Cardiac muscle cell (in vitro differentiated cells and primary cell): ENCODE data around the gene HSFX4. TPM values are rescaled to one million over a fixed set of nuclear protein-coding genes. Genes with fewer than 3 reads are reported as not detected.
"Not testable (repeated sequence)": the region's sequence is repeated elsewhere in the genome, so short reads cannot be mapped to it uniquely, and the experiment has no call there.

Experiments used
- DNase-seq, 2 donors: peaks; one replicate each; pipeline versions ENCODE4 v3.0.0 to v3.0.0-alpha.2; 2010 to 2017; ENCODE audit warnings: low read depth in 1 of 2, low spot score in 1 of 2
- H3K27ac ChIP-seq: fragments of 200-600 bp; sonication (generic); 2 replicates; pipeline ENCODE4 v1.5.1; 2016
- H3K27me3 ChIP-seq: fragments of 200-600 bp; sonication (generic); 2 replicates; pipeline ENCODE4 v1.6.0; 2016; ENCODE audit warnings: control low read depth
- H3K36me3 ChIP-seq: fragments of 200-600 bp; sonication (generic); 2 replicates; pipeline ENCODE4 v1.5.1; 2016; ENCODE audit warnings: control low read depth
- H3K4me1 ChIP-seq: fragments of 200-600 bp; sonication (generic); 2 replicates; pipeline ENCODE4 v1.8.1; 2017; ENCODE audit warnings: low read depth, mild to moderate bottlenecking, mixed run types
- H3K4me3 ChIP-seq: fragments of 200-600 bp; sonication (generic); 2 replicates; pipeline ENCODE4 v1.5.1; 2016; ENCODE audit warnings: mild to moderate bottlenecking
- H3K9me3 ChIP-seq: fragments of 200-600 bp; sonication (generic); 2 replicates; pipeline ENCODE4 v1.5.1; 2017; ENCODE audit warnings: low read depth, mild to moderate bottlenecking, control low read depth
- polyA plus RNA-seq: library from polyadenylated mRNA; unstranded; fragments of >200 nt; fragmentation: Nextera tagmentation; extraction: Ambion mirVana; gene quantifications from 2 replicates; pipeline ENCODE4 v1.2.1, GENCODE V29; 2016
- total RNA-seq: library from RNA; depleted of rRNA; stranded (reverse); fragments of >200 nt; gene quantifications from 2 replicates; pipeline ENCODE4 v1.2.3, GENCODE V29; 2016
- TF ChIP-seq, protein P1 (sequence below): IDR thresholded peaks from 2 replicates; pipeline ENCODE4 v1.5.1; 2012; ENCODE audit warnings: low read depth, mild to moderate bottlenecking, low read length

The HSFX4 gene
- total and polyA plus RNA-seq, 2 experiments from 2014 or later, result not detected

DNA sequence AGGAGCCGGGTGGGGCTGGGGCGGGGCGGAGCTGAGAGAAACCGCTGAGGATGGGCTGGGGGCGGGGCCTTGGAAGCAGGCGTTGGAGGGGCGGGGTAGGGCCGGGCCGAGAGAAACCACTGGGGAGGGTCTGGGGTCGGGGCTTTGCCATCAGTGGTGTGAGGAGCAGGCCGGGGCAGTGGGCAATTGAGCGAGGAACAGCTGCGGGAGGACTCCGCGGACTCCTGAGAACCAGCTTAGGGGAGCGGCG, 10.2 kb downstream of the HSFX4 start:
- DNase-seq, result no peak
- Histone ChIP-seq H3K4me1 (no peaks in the 10 kb centered on the region), H3K9me3 (no peaks in the 10 kb centered on the region), H3K4me3 (peak overlapping the region; percentile 62), H3K36me3 (no peaks in the 10 kb centered on the region), H3K27ac (peak overlapping the region; percentile 97), H3K27me3 (no peaks in the 10 kb centered on the region)
- TF ChIP-seq, protein P1, sequence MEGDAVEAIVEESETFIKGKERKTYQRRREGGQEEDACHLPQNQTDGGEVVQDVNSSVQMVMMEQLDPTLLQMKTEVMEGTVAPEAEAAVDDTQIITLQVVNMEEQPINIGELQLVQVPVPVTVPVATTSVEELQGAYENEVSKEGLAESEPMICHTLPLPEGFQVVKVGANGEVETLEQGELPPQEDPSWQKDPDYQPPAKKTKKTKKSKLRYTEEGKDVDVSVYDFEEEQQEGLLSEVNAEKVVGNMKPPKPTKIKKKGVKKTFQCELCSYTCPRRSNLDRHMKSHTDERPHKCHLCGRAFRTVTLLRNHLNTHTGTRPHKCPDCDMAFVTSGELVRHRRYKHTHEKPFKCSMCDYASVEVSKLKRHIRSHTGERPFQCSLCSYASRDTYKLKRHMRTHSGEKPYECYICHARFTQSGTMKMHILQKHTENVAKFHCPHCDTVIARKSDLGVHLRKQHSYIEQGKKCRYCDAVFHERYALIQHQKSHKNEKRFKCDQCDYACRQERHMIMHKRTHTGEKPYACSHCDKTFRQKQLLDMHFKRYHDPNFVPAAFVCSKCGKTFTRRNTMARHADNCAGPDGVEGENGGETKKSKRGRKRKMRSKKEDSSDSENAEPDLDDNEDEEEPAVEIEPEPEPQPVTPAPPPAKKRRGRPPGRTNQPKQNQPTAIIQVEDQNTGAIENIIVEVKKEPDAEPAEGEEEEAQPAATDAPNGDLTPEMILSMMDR, result no peak

DNA sequence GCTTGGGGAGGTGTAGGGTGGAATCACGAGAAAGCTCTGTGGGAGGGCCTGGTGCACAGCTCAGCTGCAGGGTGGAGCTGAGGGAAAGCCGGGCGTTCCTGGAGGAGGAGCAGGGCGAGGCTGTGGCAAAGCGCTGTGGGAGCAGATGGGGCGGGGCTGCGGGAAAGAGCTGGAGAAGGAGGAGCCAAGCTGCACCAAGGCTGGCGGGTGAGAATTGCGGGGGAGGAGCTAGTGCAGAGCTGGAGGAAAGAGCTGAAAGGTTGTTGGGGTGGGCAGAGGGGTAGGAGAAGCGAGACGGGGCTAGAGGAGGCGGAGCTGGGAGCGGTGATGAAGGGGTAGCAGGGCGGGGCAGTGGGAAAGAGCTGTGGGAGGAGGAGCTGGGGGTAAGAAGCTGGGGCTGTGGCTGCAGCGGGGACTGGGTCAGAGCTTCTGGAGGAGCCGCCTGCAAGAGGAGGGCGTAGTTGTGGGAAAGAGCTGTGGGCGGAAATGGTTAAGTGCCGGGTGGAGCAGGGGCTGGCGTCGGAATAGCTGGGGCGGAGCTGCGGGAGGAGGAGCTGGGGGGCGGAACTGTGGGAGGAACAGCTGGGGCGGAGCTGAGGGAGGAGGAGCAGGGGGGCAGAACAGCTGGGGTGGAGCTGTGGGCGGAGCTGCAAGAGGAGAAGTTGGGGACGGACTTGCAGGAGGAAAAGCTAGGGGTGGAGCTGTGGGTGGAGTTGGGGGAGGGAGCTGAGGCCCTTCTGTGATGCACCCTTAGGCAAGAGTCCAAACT, 10.7 kb downstream of the HSFX4 start:
- Histone ChIP-seq H3K36me3 (no peaks in the 10 kb centered on the region), H3K27ac (peak overlapping the region; percentile 97)
- TF ChIP-seq, protein P1, result no peak

GRCh38 chrX:149940674-149941024, 11.3 kb downstream of the HSFX4 start:
- H3K27ac ChIP-seq, H3K36me3 ChIP-seq, H3K9me3 ChIP-seq, H3K4me1 ChIP-seq, H3K4me3 ChIP-seq, H3K27me3 ChIP-seq, DNase-seq: not testable (repeated sequence)
- TF ChIP-seq, protein P1, result peak; percentile 45

More for the DNA sequence above, 10.7 kb downstream of the HSFX4 start:
- peak; percentile 92 to 99 for DNase-seq
- Histone ChIP-seq H3K27me3 (no peaks in the 10 kb centered on the region), H3K4me3 (peak overlapping the region; percentile 62), H3K4me1 (no peaks in the 10 kb centered on the region), H3K9me3 (no peaks in the 10 kb centered on the region)

DNA sequence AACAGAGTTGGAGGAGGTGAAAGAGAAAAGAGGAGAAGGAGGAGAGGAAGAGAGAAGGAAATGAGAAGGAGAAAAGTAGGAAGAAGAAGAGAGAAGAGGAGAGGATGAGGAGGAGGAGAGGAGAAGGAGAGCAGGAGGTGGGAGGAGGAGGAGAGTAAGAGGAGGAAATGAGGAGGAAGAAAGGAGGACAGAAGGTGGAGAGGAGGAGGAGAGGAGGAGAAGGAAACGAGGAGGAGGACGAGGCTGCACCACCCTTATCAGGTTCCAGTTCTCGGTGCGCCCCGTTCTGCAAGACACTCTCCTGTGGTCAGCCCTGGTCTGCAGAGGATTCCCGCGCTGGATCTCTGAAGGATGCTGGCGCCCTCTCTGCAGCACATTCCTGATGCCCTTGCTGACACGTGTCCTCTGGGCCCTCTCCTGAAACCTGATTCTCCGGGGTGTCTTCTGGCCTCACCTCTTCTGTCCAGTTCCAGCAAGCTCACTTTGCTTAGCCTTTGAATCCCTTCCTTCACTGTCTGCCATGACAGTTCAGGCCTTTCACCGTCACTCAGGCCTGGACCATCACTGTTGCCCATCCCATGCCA, 15.8 kb downstream of the HSFX4 start:
- not testable (repeated sequence) for H3K27ac ChIP-seq, H3K9me3 ChIP-seq, H3K4me3 ChIP-seq, DNase-seq, H3K27me3 ChIP-seq, H3K4me1 ChIP-seq, H3K36me3 ChIP-seq

DNA sequence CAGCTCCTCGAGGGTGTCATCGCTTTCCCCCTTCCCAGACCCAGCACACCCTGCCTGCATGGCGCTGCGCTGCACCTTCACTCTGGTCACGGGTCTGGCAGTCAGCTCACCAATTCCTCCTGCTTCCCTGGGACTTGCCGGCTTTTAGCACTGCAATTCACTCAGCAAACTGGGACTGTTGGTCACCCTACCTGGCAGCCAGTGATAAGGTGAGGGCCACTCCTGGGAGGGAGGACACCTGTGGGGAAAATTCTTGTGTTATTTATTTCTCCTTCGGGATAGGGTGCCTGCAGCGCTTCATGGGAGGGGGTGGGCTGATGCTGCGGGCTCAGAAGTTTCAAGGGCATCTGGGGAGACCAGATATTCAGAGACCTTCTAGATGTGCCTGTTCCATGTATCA, 16.4 kb downstream of the HSFX4 start:
- H3K4me3 ChIP-seq, H3K4me1 ChIP-seq, H3K36me3 ChIP-seq, DNase-seq, H3K27ac ChIP-seq, H3K27me3 ChIP-seq, H3K9me3 ChIP-seq: not testable (repeated sequence)

DNA sequence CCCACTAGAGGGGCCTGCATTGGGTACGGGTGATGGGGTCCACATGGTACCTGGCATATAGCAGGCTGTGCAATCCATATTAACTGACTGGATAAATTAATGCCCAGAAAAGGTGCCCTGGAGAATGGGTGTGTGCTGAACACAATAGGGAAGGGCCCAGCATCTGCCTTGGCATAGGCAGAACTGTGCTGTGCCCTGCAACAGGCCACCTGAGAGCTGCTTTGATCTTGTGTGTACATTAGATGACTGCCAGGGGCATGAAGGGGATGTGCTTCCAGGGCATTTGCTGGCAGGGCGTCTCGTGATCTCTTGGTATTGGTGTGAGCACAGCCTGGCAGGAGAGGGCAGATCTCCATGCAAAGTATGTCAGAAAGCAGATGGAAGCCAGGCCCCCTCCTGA, 17.6 kb downstream of the HSFX4 start:
- not testable (repeated sequence) for DNase-seq, H3K4me3 ChIP-seq, H3K27ac ChIP-seq, H3K36me3 ChIP-seq, H3K27me3 ChIP-seq, H3K9me3 ChIP-seq, H3K4me1 ChIP-seq

DNA sequence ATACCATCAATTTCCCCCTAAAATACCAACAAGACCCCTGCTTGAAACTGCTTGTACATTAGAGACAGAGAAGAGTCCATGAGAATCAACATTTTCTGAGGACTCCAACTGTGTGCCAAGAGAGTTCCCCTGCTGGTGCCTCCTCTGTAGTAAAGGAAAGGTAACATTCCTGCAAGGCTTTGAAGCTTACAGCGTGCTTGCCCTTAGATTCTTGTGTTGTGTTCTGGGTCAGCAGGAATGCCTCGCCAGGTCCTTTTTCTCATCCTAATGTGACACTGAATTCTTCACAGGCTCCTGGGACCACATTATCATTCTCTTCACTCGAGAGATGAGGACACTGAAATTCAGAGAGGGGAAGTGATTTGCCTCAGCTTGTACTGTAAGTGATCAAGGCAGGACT, 18.6 kb downstream of the HSFX4 start:
- Histone ChIP-seq H3K27ac (no peak overlapping the region), H3K36me3 (no peaks in the 10 kb centered on the region), H3K4me3 (no peak overlapping the region), H3K4me1 (no peaks in the 10 kb centered on the region), H3K27me3 (no peaks in the 10 kb centered on the region), H3K9me3 (no peaks in the 10 kb centered on the region)
- DNase-seq, result no peak
- TF ChIP-seq, protein P1, result no peak
